MM.1S (cell line): ENCODE measurements around the gene PLEKHA1.

Experiments used
- CTCF ChIP-seq: fragments of 300-600 bp; sonication (generic); IDR thresholded peaks from 2 replicates; pipeline ENCODE4 v1.5.1; 2016; ENCODE audit warnings: antibody characterized with exemption, low read length, mixed read lengths
- EZH2 ChIP-seq: fragments of 300-600 bp; sonication (generic); optimal IDR thresholded peaks from 2 replicates; pipeline ENCODE3; 2017; ENCODE audit warnings: low read depth, mild to moderate bottlenecking, antibody characterized with exemption, low read length, mixed read lengths

- TF ChIP-seq CTCF: no peak
- no peak for TF ChIP-seq EZH2
Measured at GRCh38 chr10:122329416-122329815, 45.1 kb upstream of the PLEKHA1 start.
